ENCODE data around the gene ERCC1. TPM values are rescaled to one million over a fixed set of nuclear protein-coding genes. Genes with fewer than 3 reads are reported as not detected.

Gene ERCC1
- total RNA-seq, 1 donor from 2014 or later: 71.6 TPM

- H3K4me3 ChIP-seq (ENCODE audit: low read depth, low read length): peak overlapping the region; percentile 95
- DNase-seq (ENCODE audit: low read depth): no peak
- no peak for TF ChIP-seq CTCF (conservative IDR thresholded peaks at IDR 0.05; ENCODE audit: low read depth, low read length)
These were observed 46.4 kb upstream of the ERCC1 start for GRCh38 chr19:45469945-45470761.

DNA sequence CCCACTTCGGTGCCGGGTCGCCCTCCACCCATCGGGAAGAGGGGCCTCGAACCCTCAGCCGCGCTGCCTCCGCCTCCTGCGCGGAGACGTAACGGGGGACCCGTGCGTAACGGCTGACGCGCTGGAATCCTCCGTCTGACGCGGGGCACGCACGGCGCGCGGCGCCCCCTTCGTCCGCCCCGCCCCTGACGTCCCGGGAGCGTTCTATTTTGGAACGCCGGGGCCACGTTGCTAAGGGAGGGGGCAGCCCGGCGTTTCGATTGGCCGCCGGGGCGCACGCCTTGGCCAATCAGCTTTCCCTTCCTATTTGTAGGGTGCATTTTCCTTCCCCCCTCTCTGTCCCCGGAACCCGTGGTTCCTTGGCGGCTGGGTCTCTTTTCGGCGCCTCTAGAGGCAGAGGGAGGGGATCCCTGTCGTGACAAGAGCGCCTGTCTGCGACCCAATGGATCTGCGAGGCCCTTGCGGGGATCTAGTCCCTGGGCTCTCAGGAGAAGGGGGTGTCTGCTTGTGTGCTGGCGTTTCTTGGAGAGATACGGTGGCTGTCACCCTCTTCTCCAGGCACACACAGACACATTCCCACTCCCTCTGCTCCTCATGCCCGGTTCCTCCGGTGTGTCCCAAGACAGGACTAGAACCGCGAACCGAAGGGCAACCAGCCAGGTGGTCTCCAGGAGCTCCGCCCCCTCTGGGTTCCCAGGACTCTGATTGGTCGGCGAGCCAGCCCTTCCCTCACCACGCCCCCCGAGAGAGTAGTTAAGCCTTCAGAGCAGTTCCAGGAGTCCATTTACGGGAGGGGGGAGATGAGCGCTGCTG lies 45.6 kb upstream of the ERCC1 start:
- no peak for DNase-seq (ENCODE audit: low read depth)
- TF ChIP-seq CTCF (conservative IDR thresholded peaks at IDR 0.05; ENCODE audit: low read depth, low read length): no peak
- peak overlapping the region; percentile 95 for H3K4me3 ChIP-seq (ENCODE audit: low read depth, low read length)

DNA sequence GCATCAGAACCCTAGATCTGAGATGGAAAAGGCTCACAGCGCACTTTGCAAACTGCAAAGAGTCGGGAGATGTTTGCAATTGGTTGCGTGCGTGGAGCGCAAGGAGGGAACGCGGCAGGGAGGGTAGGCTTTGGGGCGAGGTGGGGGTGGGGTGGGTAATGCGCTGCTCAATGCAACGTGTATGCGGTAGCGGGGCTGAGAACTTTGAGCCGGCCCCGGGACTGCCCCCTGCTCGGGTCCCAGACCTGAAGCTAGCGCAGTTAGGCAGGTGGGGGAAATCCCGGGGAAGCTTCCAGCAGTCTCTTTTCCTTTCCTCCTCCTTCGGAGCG lies 45.0 kb upstream of the ERCC1 start:
- peak overlapping the region; percentile 95 for H3K4me3 ChIP-seq (ENCODE audit: low read depth, low read length)
- TF ChIP-seq CTCF (conservative IDR thresholded peaks at IDR 0.05; ENCODE audit: low read depth, low read length): no peak
- no peak for DNase-seq (ENCODE audit: low read depth)

DNA sequence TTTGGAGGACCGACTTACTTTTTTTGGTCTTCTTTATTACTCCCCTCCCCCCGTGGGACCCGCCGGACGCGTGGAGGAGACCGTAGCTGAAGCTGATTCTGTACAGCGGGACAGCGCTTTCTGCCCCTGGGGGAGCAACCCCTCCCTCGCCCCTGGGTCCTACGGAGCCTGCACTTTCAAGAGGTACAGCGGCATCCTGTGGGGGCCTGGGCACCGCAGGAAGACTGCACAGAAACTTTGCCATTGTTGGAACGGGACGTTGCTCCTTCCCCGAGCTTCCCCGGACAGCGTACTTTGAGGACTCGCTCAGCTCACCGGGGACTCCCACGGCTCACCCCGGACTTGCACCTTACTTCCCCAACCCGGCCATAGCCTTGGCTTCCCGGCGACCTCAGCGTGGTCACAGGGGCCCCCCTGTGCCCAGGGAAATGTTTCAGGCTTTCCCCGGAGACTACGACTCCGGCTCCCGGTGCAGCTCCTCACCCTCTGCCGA lies 44.5 kb upstream of the ERCC1 start:
- DNase-seq (ENCODE audit: low read depth): no peak
- H3K4me3 ChIP-seq (ENCODE audit: low read depth, low read length): peak overlapping the region; percentile 95
- TF ChIP-seq CTCF (conservative IDR thresholded peaks at IDR 0.05; ENCODE audit: low read depth, low read length): peak; percentile 22

DNA sequence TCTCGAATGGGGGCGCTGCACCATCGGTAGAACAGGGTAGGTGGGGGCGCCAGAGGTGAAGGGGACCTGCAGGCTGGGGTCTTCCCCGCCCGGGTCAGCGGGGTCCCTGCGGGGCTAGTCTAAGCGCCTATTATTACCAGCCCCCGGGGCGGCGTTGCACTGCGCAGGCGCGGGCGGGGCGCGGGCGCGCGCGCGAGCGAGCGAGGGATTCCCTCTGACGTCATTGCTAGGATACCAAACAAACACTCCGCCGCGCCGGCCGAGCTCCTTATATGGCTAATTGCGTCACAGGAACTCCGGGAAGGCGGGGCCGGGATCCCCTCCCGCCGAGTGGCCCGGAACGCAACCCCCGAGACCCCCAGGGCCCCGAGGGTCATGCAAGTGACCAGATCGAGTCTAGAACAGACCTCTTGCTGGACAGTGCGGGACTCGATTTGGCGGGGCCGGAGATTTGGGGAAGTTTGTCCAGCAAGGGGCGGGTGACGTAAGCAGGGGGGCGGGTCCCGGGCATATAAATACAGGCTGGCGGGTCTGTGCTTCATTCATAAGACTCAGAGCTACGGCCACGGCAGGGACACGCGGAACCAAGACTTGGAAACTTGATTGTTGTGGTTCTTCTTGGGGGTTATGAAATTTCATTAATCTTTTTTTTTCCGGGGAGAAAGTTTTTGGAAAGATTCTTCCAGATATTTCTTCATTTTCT lies 43.9 kb upstream of the ERCC1 start, which contains the start of gene FOSB:
Gene FOSB, plus strand, starts transcription at position 541 of the 703 bp plus-strand sequence. CDS start 591 bp downstream, outside the sequence.
- DNase-seq (ENCODE audit: low read depth): no peak
- peak; percentile 20 for TF ChIP-seq CTCF (conservative IDR thresholded peaks at IDR 0.05; ENCODE audit: low read depth, low read length)
- H3K4me3 ChIP-seq (ENCODE audit: low read depth, low read length): peak within 1 kb of the TSS; percentile 95

GRCh38 chr19:45467115-45467455 lies 43.4 kb upstream of the ERCC1 start:
- peak overlapping the region; percentile 95 for H3K4me3 ChIP-seq (ENCODE audit: low read depth, low read length)
- no peak for DNase-seq (ENCODE audit: low read depth)
- no peak for TF ChIP-seq CTCF (conservative IDR thresholded peaks at IDR 0.05; ENCODE audit: low read depth, low read length)
